ENCODE measurements around the gene SUSD2.

DNA sequence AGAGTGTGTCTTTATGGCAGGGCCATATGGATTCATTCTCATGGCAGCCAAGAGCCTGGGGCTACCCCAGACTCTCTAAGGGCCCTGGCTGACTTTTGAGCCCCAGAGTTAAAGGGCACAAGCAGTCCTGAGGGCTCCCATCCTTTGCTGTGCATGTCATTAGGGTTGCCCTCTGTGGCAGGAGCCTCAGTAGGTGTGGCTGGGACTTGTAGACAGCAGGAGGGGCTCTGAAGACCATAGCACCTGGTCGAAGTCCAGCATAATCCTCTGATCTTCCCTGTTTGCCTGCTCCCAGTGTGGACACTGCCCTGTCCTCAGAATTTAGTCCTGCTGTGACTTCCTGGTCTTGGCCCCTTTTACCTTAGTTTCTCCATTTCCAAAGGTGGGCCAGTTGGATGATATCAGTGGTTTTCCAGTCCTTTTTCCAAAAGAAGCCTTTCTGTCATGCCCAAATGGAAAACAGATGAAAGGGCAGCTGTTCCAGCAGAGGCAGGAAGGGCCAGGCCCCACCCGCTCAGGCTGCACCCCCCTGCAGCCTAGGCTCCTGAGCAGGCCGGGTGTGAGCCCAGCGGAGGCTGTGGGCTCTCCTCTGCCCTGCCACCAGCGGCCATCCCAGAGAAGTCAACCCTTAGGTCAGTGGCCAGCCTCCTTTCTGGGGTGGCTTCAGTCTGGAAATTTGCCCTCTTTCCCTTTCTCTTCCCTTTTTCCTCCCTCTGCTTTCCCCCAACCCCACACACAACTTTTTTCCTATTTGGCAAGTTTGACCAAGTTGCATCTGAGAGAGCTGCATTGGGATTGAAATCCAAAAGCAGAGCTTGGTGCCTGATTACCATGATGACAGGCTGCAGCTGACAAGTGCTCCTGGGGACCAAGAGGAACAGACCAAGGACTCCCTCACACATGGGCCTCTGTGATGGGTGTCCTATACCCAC is 32.8 kb upstream of the SUSD2 start:
- TF ChIP-seq, protein P1, sequence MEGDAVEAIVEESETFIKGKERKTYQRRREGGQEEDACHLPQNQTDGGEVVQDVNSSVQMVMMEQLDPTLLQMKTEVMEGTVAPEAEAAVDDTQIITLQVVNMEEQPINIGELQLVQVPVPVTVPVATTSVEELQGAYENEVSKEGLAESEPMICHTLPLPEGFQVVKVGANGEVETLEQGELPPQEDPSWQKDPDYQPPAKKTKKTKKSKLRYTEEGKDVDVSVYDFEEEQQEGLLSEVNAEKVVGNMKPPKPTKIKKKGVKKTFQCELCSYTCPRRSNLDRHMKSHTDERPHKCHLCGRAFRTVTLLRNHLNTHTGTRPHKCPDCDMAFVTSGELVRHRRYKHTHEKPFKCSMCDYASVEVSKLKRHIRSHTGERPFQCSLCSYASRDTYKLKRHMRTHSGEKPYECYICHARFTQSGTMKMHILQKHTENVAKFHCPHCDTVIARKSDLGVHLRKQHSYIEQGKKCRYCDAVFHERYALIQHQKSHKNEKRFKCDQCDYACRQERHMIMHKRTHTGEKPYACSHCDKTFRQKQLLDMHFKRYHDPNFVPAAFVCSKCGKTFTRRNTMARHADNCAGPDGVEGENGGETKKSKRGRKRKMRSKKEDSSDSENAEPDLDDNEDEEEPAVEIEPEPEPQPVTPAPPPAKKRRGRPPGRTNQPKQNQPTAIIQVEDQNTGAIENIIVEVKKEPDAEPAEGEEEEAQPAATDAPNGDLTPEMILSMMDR (IDR thresholded peaks at IDR 0.05 in 4 of 5, conservative IDR thresholded peaks at IDR 0.05 in 1 of 5) = no peak
- TF ChIP-seq POLR2A (IDR thresholded peaks at IDR 0.05) = no peak

All from gastrocnemius medialis (tissue), 4 donors.